Neutrophil (primary cell): ENCODE data around the gene CD79A.

Experiments
- H3K27ac ChIP-seq: fragments of 200-600 bp; sonication (generic); 2 replicates; pipeline ENCODE4 v1.5.1; 2016; ENCODE audit warnings: mild to moderate bottlenecking, moderate library complexity
- H3K27me3 ChIP-seq: fragments of 200-600 bp; sonication (generic); 2 replicates; pipeline ENCODE4 v1.6.0; 2016; ENCODE audit warnings: mild to moderate bottlenecking
- H3K36me3 ChIP-seq: fragments of 200-600 bp; sonication (generic); 2 replicates; pipeline ENCODE4 v1.5.1; 2017
- H3K4me1 ChIP-seq, 2 experiments: fragments of 200-600 bp in 1 of 2; sonication (generic) in 1 of 2; 1 replicate in 1 of 2; 2 replicates in 1 of 2; pipeline versions ENCODE4 v1.5.1 to v1.6.1; 2013 to 2016; ENCODE audit warnings: low read depth in 1 of 2, low read length in 1 of 2, mild to moderate bottlenecking in 1 of 2, moderate library complexity in 1 of 2; ENCODE audit not compliant: control insufficient read depth in 1 of 2, insufficient read depth in 1 of 2
- H3K4me3 ChIP-seq, 2 experiments: fragments of 200-600 bp in 1 of 2; sonication (generic) in 1 of 2; 1 replicate in 1 of 2; 2 replicates in 1 of 2; pipeline ENCODE4 v1.5.1; 2013 to 2016; ENCODE audit warnings: low read depth in 1 of 2, low read length in 1 of 2, mild to moderate bottlenecking in 1 of 2, moderate library complexity in 1 of 2
- H3K9me3 ChIP-seq: fragments of 200-600 bp; sonication (generic); 2 replicates; pipeline ENCODE4 v1.5.1; 2016
- CTCF ChIP-seq: fragments of 200-600 bp; sonication (generic); IDR thresholded peaks from 2 replicates; pipeline ENCODE4 v1.5.1; 2016; ENCODE audit warnings: antibody characterized with exemption

CD79A gene

GRCh38 chr19:41910240-41910991 lies 33.3 kb downstream of the CD79A start:
- Histone ChIP-seq H3K4me1 (no peaks in the 10 kb centered on the region), H3K9me3 (no peaks in the 10 kb centered on the region), H3K27ac (no peak overlapping the region), H3K27me3 (peaks cover 50% of the 10 kb centered on the region), H3K36me3 (peaks cover 41% of the 10 kb centered on the region), H3K4me3 (no peak overlapping the region)
- no peak for TF ChIP-seq CTCF

DNA sequence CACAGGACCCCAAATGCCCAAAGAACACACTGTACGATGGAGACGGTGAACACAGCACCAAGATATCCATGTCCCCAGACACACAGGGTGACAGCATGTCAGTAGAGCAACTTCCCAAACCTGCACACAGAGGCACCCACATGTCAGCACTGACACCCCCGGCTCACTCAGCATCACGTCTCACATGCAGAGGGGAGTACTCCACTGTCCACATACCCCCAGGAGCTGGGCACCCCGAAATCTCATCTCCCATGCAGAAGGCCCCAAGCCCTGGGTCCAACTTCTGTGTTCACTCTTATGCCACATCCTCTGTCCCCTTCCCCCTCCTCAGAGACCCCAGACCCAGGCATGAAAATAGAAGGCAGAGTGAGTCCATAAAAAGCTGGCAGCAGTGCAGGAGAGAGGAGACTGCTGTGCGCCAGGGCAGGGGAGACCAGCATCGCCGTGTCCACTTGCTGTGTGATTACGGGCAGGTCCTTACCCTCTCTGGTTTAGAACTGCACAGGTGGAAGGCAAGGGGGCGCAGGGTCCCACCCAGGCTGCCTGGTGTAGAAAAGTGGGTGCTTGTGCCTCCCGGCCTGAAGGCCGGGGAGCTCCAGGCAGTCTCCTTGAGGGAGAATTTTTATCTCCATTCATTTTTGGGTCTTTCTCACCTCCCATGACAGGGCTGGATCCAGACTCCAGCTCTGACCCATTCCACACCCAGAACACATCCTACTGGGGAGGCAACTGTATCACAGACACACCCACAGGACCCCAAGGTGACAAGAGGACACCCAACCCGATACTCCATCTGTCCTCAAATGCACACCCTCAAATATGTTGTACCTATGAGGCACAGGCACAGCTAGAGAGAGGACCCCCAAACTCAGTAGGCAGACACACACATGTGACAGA lies 34.2 kb downstream of the CD79A start:
- H3K9me3 ChIP-seq = no peaks in the 10 kb centered on the region
- H3K4me3 ChIP-seq = no peak overlapping the region
- peaks cover 33% of the 10 kb centered on the region for H3K36me3 ChIP-seq
- H3K27me3 ChIP-seq = peaks cover 58% of the 10 kb centered on the region
- H3K27ac ChIP-seq = no peak overlapping the region
- no peak for TF ChIP-seq CTCF
- H3K4me1 ChIP-seq = no peaks in the 10 kb centered on the region

- Histone ChIP-seq H3K4me3 (no peak overlapping the region), H3K27me3 (peaks cover 67% of the 10 kb centered on the region), H3K4me1 (no peaks in the 10 kb centered on the region), H3K27ac (no peak overlapping the region), H3K9me3 (no peaks in the 10 kb centered on the region), H3K36me3 (peaks cover 24% of the 10 kb centered on the region)
- TF ChIP-seq CTCF = no peak
Measured at GRCh38 chr19:41911889-41912731, 35.0 kb downstream of the CD79A start.

DNA sequence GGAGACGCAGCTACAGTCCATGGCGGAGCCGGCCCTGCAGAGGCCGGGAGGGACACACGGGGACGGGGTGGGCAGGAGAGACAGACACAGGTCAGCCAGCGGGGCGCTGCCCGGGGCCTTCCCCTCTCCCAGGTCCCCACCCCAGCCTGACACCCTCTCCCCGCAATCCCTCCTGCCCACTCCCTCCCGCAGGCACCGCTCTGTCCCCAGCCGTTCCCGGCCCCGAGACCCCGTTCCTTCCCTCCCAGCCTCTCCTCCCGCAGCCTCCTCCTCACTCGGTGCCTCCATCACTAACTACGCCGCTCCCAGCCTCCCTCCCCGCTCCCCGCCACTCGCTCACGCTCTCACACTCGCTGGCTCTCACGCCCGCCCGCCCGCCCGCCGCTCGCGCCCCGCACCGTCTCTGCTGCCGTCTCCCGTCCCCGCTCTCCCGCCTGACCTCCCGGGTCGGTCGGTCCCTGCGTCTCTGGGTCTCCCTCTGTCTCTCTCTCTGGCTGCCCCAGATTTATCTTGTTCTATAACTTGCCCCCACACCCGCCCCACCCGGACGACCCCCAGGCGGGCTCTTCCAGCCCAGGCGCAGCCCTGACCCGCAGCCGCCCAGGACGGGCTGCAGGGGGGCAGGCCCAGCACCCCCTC lies 35.9 kb downstream of the CD79A start:
- Histone ChIP-seq H3K27ac (no peak overlapping the region), H3K36me3 (peaks cover 15% of the 10 kb centered on the region), H3K4me1 (no peaks in the 10 kb centered on the region), H3K4me3 (no peak overlapping the region), H3K27me3 (peaks cover 76% of the 10 kb centered on the region), H3K9me3 (no peaks in the 10 kb centered on the region)
- TF ChIP-seq CTCF = no peak
